Activated CD8-positive, alpha-beta T cell treated with anti-CD3 and anti-CD28 coated beads, Interleukin-2, amount 10 ng/mL, durations not matched to agents 7 days and 5 days (primary cell): ENCODE measurements around the gene NUP107. TPM values are rescaled to one million over a fixed set of nuclear protein-coding genes. Genes with fewer than 3 reads are reported as not detected.

Experiments
- ATAC-seq: fragments of 150-1000 bp; cut with Tn5 transposase; one replicate; pipeline ENCODE4 v1.10.0; 2021; ENCODE audit warnings: moderate library complexity
- CTCF ChIA-PET: fragments of 350-600 bp; sonication (Branson Sonifier 250); formaldehyde crosslinking; loops from one replicate; lab custom pipeline; 2021; ENCODE audit warnings: antibody characterized with exemption; lab: Charles Lee
- POLR2A ChIA-PET: fragments of 350-600 bp; sonication (Branson Sonifier 250); formaldehyde crosslinking; loops from one replicate; lab custom pipeline; 2021; ENCODE audit warnings: antibody characterized with exemption; lab: Charles Lee
- DNase-seq: peaks from one replicate; pipeline ENCODE4 v3.0.0-alpha.2; 2020
- H3K27ac Mint-ChIP-seq: one replicate; pipeline ENCODE4 v1.8.0; 2021; ENCODE audit warnings: mild to moderate bottlenecking, mixed read lengths
- H3K27me3 Mint-ChIP-seq: one replicate; pipeline ENCODE4 v1.8.0; 2021; ENCODE audit warnings: low read depth, mixed read lengths
- H3K36me3 Mint-ChIP-seq: one replicate; pipeline ENCODE4 v1.8.0; 2021; ENCODE audit warnings: low read depth, mixed read lengths
- H3K4me1 Mint-ChIP-seq: one replicate; pipeline ENCODE4 v1.8.0; 2021; ENCODE audit warnings: low read depth, mixed read lengths
- H3K4me3 Mint-ChIP-seq: one replicate; pipeline ENCODE4 v1.8.0; 2021; ENCODE audit warnings: mild to moderate bottlenecking, mixed read lengths
- H3K9me3 Mint-ChIP-seq: one replicate; pipeline ENCODE4 v1.8.0; 2022; ENCODE audit warnings: mixed read lengths; ENCODE audit not compliant: insufficient read depth
- total RNA-seq, 2 experiments: library from RNA; stranded (reverse); gene quantifications; one replicate each; pipeline ENCODE4 v1.2.3, GENCODE V29; 2021

NUP107 gene
- total RNA-seq, 2 experiments from 2014 or later: 103 to 105 TPM

DNA sequence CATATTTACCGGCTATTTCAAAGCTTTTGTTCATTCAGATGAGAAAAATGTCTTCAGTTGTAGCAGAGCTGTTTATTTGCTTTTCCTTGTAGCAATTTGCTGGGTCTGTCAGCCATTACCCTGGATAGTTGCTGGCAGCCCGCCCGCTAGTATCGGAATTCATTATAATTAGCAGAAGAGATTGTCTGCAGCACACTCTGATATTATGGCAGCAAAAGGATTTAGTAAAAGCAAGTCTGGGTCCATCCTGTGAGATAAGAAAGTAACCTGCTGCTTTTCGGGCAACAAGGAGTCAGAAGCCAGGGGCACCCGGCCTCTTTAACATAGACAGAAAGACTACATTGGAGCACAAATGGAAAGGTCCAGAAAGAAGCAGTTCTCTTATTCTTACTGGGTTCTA lies 53.1 kb downstream of the NUP107 start:
- CTCF ChIA-PET: no interaction called here
- H3K9me3 Mint-ChIP-seq: no peaks in the 10 kb centered on the region

DNA sequence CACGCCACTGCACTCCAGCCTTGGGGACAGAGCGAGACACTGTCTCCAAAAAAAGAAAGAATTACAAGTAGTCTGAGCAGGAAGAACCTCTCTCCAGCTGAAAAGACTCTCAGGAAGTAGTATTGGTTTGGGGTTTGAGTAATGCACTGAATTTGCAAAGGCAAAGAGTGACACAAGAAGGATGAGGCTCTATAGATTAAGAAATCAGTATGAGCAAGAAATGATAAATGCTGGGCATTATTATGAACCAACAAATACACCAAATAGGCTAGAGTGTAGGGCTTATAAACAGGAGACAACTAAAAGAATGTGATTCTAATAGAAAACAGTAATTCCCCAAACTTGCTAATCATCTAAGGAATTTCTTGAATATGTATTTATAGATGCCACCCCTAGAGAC lies 56.6 kb downstream of the NUP107 start:
- no peak for DNase-seq
- H3K4me3 Mint-ChIP-seq: no peak overlapping the region
- H3K36me3 Mint-ChIP-seq: peaks cover 32% of the 10 kb centered on the region
- ATAC-seq: no peak
- H3K9me3 Mint-ChIP-seq: no peaks in the 10 kb centered on the region
- peak overlapping the region; percentile 81 for H3K27ac Mint-ChIP-seq
- H3K27me3 Mint-ChIP-seq: no peaks in the 10 kb centered on the region
- H3K4me1 Mint-ChIP-seq: peaks cover 30% of the 10 kb centered on the region
- CTCF ChIA-PET: no interaction called here
- POLR2A ChIA-PET: no interaction called here

More for the DNA sequence above, 53.1 kb downstream of the NUP107 start:
- Mint-ChIP-seq H3K4me1 (peaks cover 12% of the 10 kb centered on the region), H3K4me3 (no peak overlapping the region), H3K27ac (no peak overlapping the region), H3K36me3 (peaks cover 39% of the 10 kb centered on the region), H3K27me3 (no peaks in the 10 kb centered on the region)
- ATAC-seq: no peak
- no peak for DNase-seq
- POLR2A ChIA-PET: no interaction called here

- ATAC-seq (no peak), DNase-seq (no peak)
- Mint-ChIP-seq H3K27ac (peak overlapping the region; percentile 91), H3K9me3 (no peaks in the 10 kb centered on the region), H3K4me1 (peaks cover 42% of the 10 kb centered on the region), H3K27me3 (no peaks in the 10 kb centered on the region), H3K4me3 (peak overlapping the region; percentile 98), H3K36me3 (peaks cover 25% of the 10 kb centered on the region)
- ChIA-PET CTCF (interaction anchor here (1.0 to 3.8 kb wide), 3 partner anchors 9 to 85 kb away, joined by 3 to 22 read pairs (median 3); partner anchors contain the start of gene MDM2), POLR2A (interaction anchor here (1.0 to 2.7 kb wide), 4 partner anchors 15 to 135 kb away, joined by 3 to 42 read pairs (median 4); partner anchors contain the start of genes MDM2 and RAP1B)
These were observed 58.7 kb downstream of the NUP107 start for GRCh38 chr12:68745376-68745903.

GRCh38 chr12:68745904-68746571 lies 59.3 kb downstream of the NUP107 start, which contains the start of gene SLC35E3:
SLC35E3 (plus strand) TSS chr12:68746176; CDS start chr12:68746378, 202 bp downstream.
- peaks cover 30% of the 10 kb centered on the region for H3K36me3 Mint-ChIP-seq
- CTCF ChIA-PET: interaction anchor here (1.0 to 3.8 kb wide), 3 partner anchors 10 to 61 kb away, joined by 3 to 22 read pairs (median 5); partner anchors contain the start of gene MDM2
- peaks cover 42% of the 10 kb centered on the region for H3K4me1 Mint-ChIP-seq
- no peaks in the 10 kb centered on the region for H3K9me3 Mint-ChIP-seq
- POLR2A ChIA-PET: interaction anchor here (0.6 to 2.7 kb wide), 10 partner anchors 15 to 414 kb away, joined by 3 to 42 read pairs (median 3); partner anchors contain the start of genes MDM1, MDM2 and RAP1B
- ATAC-seq (peak; percentile 99), DNase-seq (peak; percentile 96)
- H3K4me3 Mint-ChIP-seq: peak within 1 kb of the TSS; percentile 98
- no peaks in the 10 kb centered on the region for H3K27me3 Mint-ChIP-seq
- peak within 1 kb of the TSS; percentile 91 for H3K27ac Mint-ChIP-seq

GRCh38 chr12:68746572-68747180 lies 59.9 kb downstream of the NUP107 start:
- Mint-ChIP-seq H3K36me3 (peaks cover 28% of the 10 kb centered on the region), H3K27me3 (no peaks in the 10 kb centered on the region), H3K9me3 (no peaks in the 10 kb centered on the region), H3K4me1 (peaks cover 42% of the 10 kb centered on the region), H3K27ac (peak overlapping the region; percentile 91), H3K4me3 (peak overlapping the region; percentile 98)
- CTCF ChIA-PET: interaction anchor here (0.5 to 3.8 kb wide), 4 partner anchors 13 to 137 kb away, joined by 3 to 22 read pairs (median 4); partner anchors contain the start of gene MDM2
- POLR2A ChIA-PET: interaction anchor here (0.6 to 2.7 kb wide), 9 partner anchors 22 to 415 kb away, joined by 3 to 42 read pairs (median 3); partner anchors contain the start of genes MDM1 and MDM2
- ATAC-seq (peak; percentile 42), DNase-seq (peak; percentile 51)

GRCh38 chr12:68749443-68749842 lies 62.7 kb downstream of the NUP107 start:
- Mint-ChIP-seq H3K36me3 (peaks cover 35% of the 10 kb centered on the region), H3K4me1 (peaks cover 30% of the 10 kb centered on the region), H3K4me3 (no peak overlapping the region), H3K27me3 (no peaks in the 10 kb centered on the region), H3K9me3 (no peaks in the 10 kb centered on the region), H3K27ac (no peak overlapping the region)
- DNase-seq (no peak), ATAC-seq (no peak)
- ChIA-PET CTCF (interaction anchor here (0.6 kb wide), 1 partner anchor 432 kb away, joined by 3 read pairs; no protein-coding TSS in a partner anchor), POLR2A (no interaction called here)

DNA sequence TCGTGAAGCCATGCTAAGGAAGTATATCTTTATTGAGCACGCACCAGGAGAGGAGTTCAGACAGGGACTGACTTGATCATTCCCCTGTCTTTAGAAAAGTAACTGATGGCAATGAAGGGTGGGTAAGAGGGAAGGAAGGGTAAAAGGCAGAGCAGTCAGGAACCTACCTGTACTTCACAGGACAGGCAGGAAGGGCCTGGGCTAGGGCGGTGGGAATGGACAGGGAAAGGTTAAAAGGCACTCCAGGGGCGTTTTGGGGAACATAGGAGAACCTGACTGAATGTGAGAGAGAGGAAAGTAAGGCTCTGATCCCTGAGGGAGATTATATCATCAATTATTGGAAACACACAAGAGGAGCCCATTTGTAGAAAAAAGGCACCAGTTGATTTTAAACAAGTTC lies 63.1 kb downstream of the NUP107 start:
- no peak overlapping the region for H3K4me3 Mint-ChIP-seq
- peaks cover 39% of the 10 kb centered on the region for H3K36me3 Mint-ChIP-seq
- POLR2A ChIA-PET: no interaction called here
- H3K27ac Mint-ChIP-seq: no peak overlapping the region
- H3K9me3 Mint-ChIP-seq: no peaks in the 10 kb centered on the region
- no peaks in the 10 kb centered on the region for H3K27me3 Mint-ChIP-seq
- no peak for DNase-seq
- CTCF ChIA-PET: no interaction called here
- no peak for ATAC-seq
- H3K4me1 Mint-ChIP-seq: peaks cover 30% of the 10 kb centered on the region

GRCh38 chr12:68750506-68750905 lies 63.7 kb downstream of the NUP107 start:
- H3K4me3 Mint-ChIP-seq: no peak overlapping the region
- ChIA-PET CTCF (no interaction called here), POLR2A (no interaction called here)
- H3K27me3 Mint-ChIP-seq: no peaks in the 10 kb centered on the region
- ATAC-seq: no peak
- H3K4me1 Mint-ChIP-seq: peaks cover 30% of the 10 kb centered on the region
- no peak overlapping the region for H3K27ac Mint-ChIP-seq
- no peak for DNase-seq
- H3K36me3 Mint-ChIP-seq: peaks cover 44% of the 10 kb centered on the region
- H3K9me3 Mint-ChIP-seq: no peaks in the 10 kb centered on the region

GRCh38 chr12:68755536-68756243 lies 68.9 kb downstream of the NUP107 start:
- DNase-seq (no peak), ATAC-seq (no peak)
- no peaks in the 10 kb centered on the region for H3K4me1 Mint-ChIP-seq
- H3K9me3 Mint-ChIP-seq: no peaks in the 10 kb centered on the region
- H3K27ac Mint-ChIP-seq: no peak overlapping the region
- peaks cover 56% of the 10 kb centered on the region for H3K36me3 Mint-ChIP-seq
- no peaks in the 10 kb centered on the region for H3K27me3 Mint-ChIP-seq
- ChIA-PET CTCF (no interaction called here), POLR2A (no interaction called here)
- H3K4me3 Mint-ChIP-seq: no peak overlapping the region

DNA sequence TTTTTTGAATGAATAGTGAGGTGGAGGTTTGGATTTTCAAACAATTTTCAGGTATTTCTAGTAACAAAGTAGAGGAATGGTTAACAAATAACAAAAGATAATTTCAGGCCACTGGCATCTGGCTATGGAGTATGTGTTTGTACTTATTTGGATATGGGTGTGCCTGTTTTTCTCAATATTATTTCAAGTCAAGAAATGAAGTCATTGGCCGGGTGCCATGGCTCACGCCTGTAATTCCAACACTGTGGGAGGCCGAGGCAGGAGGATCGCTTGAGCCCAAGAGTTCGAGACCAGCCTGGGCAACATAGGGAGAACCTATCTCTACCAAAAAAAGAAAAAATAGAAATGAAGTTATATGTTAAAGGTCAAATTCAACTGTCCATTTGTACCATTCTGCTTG lies 73.1 kb downstream of the NUP107 start:
- Mint-ChIP-seq H3K4me3 (no peak overlapping the region), H3K27me3 (no peaks in the 10 kb centered on the region), H3K9me3 (no peaks in the 10 kb centered on the region), H3K4me1 (no peaks in the 10 kb centered on the region), H3K36me3 (peaks cover 40% of the 10 kb centered on the region), H3K27ac (no peak overlapping the region)
- ATAC-seq (no peak), DNase-seq (no peak)
- ChIA-PET POLR2A (interaction anchor here (0.6 kb wide), 1 partner anchor 82 kb away, joined by 3 read pairs; no protein-coding TSS in a partner anchor), CTCF (interaction anchor here (1.1 to 1.3 kb wide), 2 partner anchors 13 to 48 kb away, joined by 3 read pairs; partner anchors contain the start of gene MDM2)

- no peaks in the 10 kb centered on the region for H3K27me3 Mint-ChIP-seq
- no peak overlapping the region for H3K27ac Mint-ChIP-seq
- no peaks in the 10 kb centered on the region for H3K9me3 Mint-ChIP-seq
- ChIA-PET POLR2A (no interaction called here), CTCF (interaction anchor here (1.1 to 1.3 kb wide), 2 partner anchors 14 to 47 kb away, joined by 3 read pairs; partner anchors contain the start of gene MDM2)
- ATAC-seq (no peak), DNase-seq (no peak)
- peaks cover 31% of the 10 kb centered on the region for H3K36me3 Mint-ChIP-seq
- H3K4me1 Mint-ChIP-seq: no peaks in the 10 kb centered on the region
- no peak overlapping the region for H3K4me3 Mint-ChIP-seq
These were observed 74.1 kb downstream of the NUP107 start for GRCh38 chr12:68760806-68761441.
